Panc1 (cell line): ENCODE results near the gene SPARCL1.

ENCODE experiments used
- SIN3A ChIP-seq: IDR thresholded peaks from 2 replicates; pipeline ENCODE4 v1.6.1; 2012; ENCODE audit warnings: low read depth, mild to moderate bottlenecking, low read length, moderate library complexity, borderline replicate concordance; ENCODE audit not compliant: insufficient read depth
- TCF7L2 ChIP-seq: IDR thresholded peaks from 2 replicates; pipeline ENCODE4 v1.6.1; 2011; ENCODE audit warnings: mild to moderate bottlenecking, low read depth, low read length, inconsistent platforms
- TF ChIP-seq, protein P1 (sequence below): fragments of 450-650 bp; IDR thresholded peaks from 2 replicates; pipeline ENCODE4 v1.5.1; 2017; ENCODE audit warnings: mild to moderate bottlenecking
- TF ChIP-seq, protein P2 (sequence below), 2 experiments: IDR thresholded peaks; 2 replicates each; pipeline ENCODE4 v1.6.1; 2011 to 2012; ENCODE audit warnings: low read depth in 2 of 2, control low read depth in 1 of 2, low read length in 1 of 2, mild to moderate bottlenecking in 1 of 2, moderate library complexity in 1 of 2; ENCODE audit not compliant: insufficient read depth in 1 of 2

DNA sequence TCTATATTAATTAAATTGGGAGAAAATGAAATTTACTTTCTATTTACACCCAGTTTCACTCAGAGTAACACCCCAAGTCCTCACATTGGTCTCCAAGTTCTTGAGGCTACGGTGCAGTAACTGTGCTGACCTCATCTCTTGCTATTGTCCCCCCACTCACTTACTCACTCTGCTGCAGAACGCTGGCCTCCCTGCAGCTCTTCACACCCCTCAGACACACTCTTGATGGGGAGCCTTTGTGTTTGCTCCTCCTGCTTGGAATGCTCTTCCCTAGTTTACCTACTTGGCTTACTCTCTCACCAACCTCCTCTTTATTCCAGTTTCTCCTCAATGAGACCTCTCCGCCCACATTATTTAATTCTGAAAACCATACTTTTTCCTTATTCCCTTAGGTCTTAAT is 22.2 kb upstream of the SPARCL1 start:
- TF ChIP-seq, protein P1, sequence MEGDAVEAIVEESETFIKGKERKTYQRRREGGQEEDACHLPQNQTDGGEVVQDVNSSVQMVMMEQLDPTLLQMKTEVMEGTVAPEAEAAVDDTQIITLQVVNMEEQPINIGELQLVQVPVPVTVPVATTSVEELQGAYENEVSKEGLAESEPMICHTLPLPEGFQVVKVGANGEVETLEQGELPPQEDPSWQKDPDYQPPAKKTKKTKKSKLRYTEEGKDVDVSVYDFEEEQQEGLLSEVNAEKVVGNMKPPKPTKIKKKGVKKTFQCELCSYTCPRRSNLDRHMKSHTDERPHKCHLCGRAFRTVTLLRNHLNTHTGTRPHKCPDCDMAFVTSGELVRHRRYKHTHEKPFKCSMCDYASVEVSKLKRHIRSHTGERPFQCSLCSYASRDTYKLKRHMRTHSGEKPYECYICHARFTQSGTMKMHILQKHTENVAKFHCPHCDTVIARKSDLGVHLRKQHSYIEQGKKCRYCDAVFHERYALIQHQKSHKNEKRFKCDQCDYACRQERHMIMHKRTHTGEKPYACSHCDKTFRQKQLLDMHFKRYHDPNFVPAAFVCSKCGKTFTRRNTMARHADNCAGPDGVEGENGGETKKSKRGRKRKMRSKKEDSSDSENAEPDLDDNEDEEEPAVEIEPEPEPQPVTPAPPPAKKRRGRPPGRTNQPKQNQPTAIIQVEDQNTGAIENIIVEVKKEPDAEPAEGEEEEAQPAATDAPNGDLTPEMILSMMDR, result no peak
- TF ChIP-seq, protein P2, sequence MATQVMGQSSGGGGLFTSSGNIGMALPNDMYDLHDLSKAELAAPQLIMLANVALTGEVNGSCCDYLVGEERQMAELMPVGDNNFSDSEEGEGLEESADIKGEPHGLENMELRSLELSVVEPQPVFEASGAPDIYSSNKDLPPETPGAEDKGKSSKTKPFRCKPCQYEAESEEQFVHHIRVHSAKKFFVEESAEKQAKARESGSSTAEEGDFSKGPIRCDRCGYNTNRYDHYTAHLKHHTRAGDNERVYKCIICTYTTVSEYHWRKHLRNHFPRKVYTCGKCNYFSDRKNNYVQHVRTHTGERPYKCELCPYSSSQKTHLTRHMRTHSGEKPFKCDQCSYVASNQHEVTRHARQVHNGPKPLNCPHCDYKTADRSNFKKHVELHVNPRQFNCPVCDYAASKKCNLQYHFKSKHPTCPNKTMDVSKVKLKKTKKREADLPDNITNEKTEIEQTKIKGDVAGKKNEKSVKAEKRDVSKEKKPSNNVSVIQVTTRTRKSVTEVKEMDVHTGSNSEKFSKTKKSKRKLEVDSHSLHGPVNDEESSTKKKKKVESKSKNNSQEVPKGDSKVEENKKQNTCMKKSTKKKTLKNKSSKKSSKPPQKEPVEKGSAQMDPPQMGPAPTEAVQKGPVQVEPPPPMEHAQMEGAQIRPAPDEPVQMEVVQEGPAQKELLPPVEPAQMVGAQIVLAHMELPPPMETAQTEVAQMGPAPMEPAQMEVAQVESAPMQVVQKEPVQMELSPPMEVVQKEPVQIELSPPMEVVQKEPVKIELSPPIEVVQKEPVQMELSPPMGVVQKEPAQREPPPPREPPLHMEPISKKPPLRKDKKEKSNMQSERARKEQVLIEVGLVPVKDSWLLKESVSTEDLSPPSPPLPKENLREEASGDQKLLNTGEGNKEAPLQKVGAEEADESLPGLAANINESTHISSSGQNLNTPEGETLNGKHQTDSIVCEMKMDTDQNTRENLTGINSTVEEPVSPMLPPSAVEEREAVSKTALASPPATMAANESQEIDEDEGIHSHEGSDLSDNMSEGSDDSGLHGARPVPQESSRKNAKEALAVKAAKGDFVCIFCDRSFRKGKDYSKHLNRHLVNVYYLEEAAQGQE (IDR thresholded peaks at IDR 0.05; ENCODE audit: insufficient read depth in 1 of 2, low read depth in 2 of 2, low read length in 1 of 2), result no peak
- TF ChIP-seq SIN3A (no peak), TCF7L2 (no peak)
